Stimulated activated CD8-positive, alpha-beta memory T cell treated with anti-CD3 and anti-CD28 coated beads, Interleukin-4, amount 100 ng/mL, for 1 hour (primary cell): Measurements from ENCODE around the gene METTL26.

Source experiments
- DNase-seq, 2 donors: peaks; one replicate each; pipeline ENCODE4 v3.0.0-alpha.2; 2020; ENCODE audit warnings: low read depth in 2 of 2, low spot score in 1 of 2

METTL26 gene

DNA sequence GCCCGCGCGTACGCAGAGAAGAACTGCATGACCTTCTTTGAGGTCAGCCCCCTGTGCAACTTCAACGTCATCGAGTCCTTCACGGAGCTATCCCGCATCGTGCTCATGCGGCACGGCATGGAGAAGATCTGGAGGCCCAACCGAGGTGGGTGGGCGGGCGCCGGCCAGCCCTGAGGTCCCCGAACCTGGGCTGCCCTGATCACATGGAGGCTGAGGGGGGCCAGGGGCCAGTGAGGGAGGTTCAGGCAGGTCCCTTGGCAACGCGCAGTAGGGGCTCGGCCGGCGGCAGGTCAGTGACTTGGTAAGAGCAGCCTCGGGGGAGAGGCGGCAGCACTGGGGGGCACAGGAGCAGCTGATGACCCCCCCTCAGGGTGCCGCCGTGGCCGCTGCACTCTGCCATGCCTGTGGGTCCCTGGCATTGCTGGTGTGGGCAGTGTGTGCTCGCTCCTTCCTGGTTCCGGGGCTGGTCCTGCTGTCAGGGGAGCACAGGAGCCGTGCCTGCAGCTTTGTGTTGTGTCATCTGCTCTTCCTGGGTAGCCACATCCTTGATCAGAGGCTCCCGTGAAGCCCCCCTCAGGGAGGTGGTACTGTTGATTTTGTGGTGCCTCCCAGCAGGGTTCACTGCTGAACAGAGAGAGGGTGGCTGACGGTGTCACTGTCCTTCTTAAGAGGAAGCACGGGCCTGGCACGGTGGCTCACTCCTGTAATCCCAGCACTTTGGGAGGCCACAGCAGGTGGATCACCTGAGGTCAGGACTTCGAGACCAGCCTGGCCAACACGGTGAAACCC lies 9.9 kb downstream of the METTL26 start:
- no peak for DNase-seq

DNA sequence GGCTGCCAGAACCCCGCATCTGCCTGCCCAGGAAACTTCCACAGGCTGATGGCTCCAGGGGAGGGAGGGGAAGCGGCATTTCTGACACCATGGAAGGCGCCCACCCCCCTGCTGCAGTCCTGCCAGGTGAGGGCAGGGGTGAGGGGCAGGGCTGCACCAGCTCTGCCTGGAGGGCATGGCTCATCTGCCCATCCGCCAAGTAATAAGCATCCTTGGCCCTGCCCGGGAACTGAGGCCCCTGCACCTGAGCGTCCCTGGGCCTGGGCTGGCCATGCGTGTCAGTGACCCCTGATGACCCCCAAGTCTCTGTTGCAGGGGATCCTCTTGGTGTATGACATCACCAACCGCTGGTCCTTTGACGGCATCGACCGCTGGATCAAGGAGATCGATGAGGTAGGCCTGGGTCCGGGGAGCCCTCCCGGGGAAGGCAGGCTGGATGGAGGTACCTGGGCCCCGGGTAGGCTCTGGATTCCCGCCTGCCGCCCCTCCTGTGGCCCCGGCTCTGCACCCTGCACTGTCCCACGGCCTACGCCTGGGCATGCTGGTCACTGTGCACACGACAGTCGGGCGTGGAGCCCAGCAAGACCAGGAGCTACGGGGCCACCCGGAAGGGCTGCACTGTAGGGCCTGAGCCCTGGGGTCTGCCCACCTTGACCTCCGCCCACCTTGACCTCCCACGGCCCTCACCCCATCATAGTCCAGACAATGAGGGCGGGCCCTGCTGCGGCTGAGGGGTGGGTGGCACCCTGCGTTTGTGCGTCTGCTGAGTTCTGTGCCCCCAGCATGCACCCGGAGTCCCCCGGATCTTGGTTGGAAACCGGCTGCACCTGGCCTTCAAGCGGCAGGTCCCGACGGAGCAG lies 10.8 kb downstream of the METTL26 start:
- DNase-seq = no peak

DNA sequence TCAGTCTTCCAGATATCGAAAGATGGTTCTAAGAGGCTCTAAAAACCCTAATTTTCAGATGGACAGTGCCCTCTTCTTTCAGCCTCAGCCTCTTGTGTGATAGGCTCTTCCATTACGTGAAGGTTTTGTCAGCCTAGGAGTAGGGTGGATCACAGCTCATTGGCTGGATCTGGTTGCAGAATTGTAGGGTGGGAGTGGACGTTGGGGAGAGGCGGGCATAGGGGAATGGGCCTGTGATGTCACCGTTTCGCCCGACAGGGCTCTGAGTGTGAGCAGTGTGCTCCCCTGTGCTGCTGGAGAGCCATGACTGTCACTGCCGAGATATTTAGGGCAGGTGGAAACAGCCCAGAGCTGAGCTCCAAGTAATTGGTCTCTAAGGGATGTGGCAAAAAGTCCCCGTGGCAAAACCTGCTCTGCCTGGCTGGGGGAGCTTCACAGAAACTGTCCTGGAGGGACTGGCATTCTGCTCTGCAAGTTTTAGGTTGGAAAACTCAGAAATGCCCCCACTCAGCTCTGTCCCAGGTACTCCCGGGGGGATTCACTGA lies 11.5 kb downstream of the METTL26 start:
- DNase-seq = no peak

DNA sequence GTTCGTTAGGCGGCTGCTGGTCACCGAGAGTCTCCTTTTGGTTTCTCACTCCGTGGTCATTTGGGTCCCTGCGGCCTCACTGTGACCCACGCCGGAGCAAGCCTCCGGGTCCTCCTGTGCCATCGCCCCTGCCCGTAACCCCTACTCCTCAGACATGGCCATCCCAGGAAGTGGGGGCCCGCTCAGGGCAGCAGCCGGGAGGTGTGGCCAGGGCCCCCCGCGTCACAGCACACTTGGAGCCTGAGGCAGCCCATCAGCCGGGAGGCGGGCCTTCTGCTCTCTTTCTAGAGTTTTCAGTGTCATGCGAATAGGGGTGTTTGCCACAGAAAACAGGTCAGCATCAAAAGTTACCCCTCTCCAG lies 13.2 kb downstream of the METTL26 start:
- DNase-seq = no peak

DNA sequence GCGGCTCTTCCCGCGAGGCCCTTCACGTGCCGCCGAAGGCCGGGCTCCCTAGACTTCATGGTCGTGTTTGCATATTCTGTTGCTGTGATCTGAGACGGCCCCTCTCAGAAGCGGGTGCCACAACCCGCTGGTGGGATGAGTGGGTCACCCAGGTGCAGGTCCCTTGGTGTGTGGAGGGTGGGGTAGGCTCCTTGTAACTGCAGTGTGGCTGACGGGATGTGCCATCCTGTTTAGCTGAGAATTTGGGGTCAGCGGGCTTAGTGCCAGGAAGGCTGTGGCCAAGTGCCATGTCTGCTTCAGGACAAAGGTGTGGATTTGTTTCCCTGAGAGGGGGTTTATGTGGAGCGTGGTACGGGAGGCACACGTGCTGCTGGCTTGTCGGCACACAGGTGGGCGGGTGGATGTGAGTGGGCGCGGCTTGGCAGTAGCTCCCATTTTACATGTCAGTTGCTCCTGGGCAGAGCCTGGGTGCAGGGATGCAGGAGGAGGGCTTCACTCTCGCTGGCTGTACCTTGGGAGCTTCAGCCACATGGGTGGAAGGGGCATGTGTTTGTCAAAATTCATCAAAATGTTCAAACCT lies 14.5 kb downstream of the METTL26 start:
- no peak for DNase-seq

DNA sequence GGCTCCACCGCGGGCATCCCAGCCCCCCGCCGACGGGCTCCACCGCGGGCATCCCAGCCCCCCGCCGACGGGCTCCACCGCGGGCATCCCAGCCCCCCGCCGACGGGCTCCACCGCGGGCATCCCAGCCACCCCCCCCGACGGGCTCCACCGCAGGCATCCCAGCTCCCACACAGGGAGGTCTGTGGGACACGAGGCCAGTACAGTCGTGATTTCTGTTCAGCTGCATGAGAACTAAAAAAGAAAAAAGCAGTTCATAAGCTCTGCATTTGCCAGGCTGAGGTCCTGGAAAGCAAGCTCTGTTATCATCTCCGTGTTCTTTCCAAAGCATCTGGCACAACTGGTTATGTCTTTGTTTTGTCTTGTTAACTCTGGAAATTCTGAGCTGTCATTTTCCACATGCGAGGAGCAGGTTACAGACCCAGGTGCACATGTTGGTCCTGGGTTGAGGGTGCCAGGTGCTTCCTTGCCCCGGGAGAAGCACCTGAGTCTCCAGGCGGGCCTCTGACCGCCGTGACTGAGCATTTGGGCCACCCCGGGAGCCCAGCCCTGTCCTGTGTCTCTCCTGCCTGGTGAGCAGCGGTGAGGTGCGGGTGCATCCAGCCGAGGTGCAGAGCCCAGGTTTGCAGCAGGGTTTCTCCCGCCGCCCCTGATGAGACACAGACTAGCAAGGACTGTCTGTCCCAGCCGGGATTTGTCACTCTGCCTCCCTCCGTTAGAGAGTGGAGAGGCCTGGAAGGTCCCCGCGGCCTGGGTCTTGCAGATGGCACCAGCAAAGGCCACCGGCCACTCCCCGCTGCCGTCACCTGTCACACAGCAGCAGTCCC lies 15.2 kb downstream of the METTL26 start:
- DNase-seq = no peak

DNA sequence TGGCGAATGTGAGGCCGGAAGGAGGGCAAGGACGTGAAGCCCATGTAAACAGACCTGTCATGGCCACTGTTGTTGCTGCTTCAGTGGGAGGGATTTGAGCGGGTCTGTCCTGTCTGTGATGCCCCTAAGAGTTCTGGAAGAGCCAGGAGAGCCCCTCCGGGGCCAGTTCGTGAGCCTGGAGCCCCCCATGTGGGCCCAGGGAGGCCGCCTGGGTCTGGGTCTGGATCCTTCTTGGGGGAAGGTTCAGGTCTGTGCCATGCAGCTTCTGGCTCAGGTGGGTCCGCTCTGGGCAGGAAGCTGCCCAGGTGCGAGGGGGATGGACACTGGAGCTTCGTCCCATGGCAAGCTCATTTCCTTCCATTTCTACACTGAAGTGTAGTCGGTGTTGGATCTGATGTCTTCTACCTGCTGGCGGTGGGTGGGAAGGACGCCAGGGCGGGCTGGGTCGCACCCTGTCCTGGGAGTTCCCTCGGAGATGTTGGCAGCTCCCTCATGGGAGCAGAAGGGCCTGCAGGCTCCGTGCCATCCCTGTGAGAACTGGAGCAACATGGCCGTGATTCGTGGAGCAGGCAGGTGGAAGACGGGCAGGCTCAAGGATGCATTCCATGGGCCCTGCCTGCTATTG lies 16.5 kb downstream of the METTL26 start:
- no peak for DNase-seq

DNA sequence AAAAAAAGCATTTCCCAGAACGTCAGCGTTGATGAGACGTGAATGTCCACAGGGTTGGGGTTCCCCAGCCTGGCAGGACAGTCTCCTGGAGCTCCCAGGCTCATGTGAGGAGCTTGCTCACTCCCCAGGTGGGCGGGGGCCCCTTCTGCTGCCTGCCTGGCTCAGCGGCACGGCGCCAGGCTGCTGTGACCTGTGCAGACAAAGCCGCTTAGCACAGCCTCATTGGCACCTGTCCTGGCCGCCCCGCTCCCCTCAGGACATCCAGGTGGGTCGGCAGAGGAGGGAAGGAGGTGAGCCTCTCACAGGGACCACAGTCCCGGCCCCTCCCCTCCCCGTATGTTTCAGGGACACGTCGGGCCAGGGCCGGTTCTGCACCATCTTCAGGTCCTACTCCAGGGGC lies 18.2 kb downstream of the METTL26 start:
- no peak for DNase-seq

DNA sequence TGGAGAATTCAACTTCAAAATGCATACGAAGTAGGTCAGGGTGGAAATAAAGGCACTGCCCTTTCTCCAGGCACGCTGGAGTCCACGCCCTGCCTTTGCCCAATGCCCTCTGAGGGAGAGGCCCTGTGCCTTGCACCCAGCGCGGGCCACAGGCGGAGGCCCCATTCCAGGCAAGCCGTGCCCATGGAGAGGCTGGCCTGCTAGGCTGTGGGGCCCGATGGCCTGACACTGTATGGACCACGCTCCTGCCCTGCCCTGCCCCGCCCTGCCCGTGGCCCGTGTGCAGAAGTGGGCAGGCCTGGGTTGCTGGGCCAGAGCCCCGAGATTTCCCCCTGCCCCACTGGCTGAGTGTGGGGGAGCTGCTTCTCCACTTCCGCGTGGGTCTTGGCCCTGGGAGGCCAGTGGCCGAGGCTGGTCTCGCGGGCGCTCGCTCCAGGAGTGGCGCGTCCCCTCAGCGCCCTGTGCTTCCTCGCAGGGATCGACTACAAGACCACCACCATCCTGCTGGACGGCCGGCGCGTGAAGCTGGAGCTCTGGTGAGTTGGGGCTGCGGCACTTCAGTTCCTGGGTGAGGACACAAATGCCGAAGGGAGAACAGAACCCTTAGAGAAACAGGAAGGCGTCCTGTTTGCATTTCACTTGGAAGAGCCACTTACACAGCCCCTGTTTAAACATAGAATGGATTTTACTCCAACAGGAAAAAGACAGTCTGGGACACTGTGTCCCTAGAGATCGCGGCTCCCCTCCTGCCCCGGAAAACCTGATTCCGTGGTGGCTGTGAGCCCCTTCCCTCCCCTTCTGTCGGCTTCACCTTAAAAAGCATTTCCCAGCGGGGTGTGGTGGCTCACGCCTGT lies 19.1 kb downstream of the METTL26 start:
- no peak for DNase-seq

DNA sequence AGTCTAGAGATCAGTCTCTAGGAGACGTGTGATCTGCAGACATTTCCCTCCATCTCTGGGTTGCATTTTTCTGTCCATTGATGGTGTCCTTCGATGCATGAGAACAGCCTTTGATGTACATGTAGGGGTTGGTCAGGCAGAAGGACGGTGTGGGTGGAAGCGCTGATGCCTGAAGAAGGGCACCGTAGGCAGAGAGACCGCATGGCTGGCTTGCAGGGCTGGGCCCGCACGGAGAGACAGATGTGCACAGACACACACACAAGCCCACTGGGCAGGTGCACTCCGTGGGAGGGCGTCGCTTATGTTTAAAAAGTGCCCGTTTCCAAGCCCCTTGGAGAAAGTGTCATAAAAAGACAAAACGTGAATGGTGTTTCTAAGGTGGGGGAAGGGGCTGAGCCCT lies 21.0 kb downstream of the METTL26 start:
- no peak for DNase-seq

DNA sequence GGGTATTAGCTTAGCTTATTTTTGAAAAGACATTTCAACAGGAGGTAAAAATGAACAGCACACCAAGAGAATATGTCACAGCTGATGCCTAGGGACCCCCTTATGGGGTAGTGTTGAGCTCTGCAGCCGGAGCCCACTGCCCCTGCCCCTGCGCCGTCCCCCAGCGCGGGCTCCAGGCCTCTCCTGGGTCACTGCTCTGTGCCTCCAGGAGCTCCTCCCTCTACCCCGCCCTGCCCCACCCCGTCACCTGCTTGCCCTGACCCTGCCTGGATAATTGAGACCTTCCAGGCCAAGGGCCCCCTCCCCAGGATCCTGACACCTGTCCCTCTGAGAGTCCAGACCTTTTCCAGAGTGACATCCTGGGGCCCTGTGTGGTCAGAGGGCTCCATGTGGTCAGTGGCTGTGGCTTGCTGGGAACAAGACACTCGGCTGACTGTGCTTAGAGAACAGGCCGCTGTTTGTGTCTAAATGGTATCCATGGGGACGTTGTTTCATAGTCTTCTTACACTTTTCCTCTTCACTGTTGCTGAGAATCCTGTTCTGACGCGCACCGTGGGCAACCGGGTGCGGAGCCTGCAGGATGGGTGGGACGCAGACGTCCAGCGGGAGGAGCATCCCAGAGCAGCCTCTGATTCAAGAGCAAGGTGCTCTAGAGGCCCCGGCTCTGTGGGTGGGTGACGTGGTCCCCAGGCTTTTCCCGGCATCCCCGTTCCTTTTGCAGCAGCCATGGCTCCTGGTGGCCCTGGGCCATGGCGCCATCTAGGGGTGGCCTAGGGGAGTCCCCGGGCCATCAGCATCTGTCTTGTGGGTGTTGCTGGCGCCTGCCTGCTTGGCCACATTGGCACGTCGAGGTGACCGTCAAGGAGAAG lies 25.4 kb downstream of the METTL26 start:
- DNase-seq = peak in 1 of 2 donors; percentile 28

DNA sequence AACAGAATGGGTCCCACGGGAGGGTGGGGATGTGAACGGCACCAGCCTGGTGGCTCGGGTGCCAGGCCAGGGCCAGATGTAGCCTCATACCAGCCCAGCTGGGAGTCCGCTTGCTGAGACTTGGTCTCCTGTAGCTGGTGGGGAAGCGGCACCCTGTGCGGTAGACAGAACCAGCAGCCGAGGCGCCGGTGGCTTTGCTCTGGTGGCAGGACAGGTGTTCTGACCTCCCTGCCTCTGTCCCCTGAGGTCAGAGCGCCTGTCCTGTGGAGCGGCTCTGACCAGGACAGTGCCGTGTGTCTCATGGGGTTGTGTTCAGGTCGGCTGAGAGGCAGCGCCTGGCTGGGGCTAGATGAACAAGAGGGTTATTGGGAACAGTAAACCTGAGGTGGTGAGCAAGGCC lies 26.1 kb downstream of the METTL26 start:
- no peak for DNase-seq

DNA sequence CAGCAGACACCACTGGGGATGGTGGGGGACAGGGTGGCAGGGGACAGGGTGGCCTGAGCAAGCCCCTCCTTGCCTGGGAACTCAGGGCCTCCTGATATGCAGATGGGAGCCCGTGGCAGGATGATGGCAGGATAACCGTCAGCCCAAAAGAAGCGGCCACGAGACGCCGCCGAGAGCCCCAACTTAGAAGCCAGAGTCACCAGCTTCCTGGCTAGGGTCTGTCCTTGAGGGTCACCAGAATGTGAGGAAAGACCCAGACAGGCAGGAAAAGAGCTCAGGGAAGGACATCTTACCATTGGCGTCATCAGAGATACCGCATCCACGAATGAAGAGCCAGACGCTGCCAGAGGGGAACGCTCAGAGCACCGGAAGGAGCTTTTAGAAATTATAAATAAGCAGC lies 26.8 kb downstream of the METTL26 start:
- no peak for DNase-seq

DNA sequence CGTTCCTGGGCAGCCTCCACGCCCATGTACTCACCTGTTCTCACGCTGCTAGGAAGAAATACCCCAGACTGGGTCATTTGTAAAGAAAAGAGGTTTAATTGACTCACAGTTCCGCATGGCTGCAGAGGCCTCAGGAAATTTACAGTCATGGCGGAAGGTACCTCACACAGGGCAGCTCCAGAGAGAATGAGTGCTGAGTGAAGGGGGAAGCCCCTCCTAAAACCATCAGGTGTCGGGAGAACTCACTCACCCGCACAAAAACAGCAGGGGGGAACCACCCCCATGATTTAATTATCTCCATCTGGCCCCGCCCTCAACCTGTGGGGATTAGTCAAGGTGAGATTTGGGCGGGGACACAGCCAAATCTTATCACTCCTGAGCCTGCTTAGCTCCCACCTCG lies 28.1 kb downstream of the METTL26 start:
- no peak for DNase-seq

DNA sequence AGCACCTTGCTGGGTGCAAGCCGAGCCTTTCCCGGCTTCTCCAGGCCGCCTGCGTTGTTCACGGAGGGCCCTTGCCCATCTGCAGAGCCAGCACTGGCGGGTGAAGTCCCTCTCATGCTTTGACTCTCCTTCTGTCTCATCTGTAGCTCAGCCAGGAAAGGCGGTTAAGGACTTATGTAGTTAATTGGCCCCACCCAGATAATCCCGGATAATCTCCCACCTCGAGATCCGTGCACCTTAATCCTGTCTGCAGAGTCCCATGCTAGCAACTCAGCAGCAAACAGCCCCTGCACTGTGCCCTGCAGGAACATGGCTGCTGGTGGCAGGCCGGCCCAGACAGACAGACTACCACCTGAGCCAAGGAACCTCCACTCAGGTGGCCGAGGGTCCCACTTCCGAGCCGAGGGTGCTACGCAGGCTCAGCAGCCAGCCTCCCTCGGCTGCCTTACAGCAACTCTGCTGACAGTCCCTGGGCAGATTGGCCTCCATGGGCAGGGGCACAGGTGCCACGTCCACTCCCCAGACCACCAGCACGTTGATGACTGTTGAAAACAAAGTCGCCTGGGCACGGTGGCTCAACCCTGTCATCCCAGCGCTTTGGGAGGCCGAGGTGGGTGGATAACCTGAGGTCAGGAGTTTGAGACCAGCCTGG lies 29.3 kb downstream of the METTL26 start:
- DNase-seq = no peak

DNA sequence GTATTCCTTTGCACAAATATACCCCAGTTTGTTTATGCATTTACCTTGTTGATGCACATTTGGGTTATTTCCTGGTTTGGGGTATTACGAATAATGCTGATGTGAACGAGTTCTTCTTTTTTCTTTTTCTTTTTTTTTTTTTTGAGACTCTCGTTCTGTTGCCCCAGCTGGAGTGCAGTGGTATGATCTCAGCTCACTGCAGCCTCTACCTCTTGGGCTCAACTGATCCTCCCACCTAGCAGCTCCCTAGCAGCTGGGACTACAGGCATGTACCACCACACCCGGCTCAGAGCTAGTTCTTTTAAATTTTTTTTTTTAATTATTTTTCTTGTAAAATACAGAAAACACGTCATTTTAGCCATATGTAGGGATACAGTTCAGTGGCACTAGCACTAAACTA lies 32.2 kb downstream of the METTL26 start:
- no peak for DNase-seq

DNA sequence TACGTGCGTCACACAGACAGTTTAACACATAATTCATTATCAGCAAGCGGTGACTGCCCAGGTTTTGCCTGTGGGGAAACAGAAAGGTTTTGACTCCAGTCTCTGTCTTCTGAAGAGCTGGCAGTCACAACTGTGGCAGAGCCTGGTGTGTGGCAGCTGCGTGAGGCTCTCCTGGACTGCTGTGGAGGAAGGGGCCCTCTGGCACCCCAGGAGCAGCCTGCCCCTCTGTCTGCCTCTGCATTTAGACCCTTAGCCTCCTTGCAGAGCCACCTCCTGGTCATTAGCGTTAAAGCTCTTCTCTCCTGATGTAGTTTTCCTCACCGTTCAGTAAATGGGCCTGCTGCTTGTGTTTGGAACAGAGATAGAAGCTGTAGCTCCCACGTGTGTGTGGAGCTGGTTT lies 35.3 kb downstream of the METTL26 start:
- DNase-seq = no peak
